OCI-LY3 (cell line): Measurements from ENCODE around the gene LMBR1.

Experiments
- EZH2phosphoT487 ChIP-seq: fragments of 200-600 bp; shearing (Covaris generic); IDR thresholded peaks from 2 replicates; pipeline ENCODE4 v1.6.1; 2018; ENCODE audit warnings: antibody characterized with exemption, mixed run types, low read depth
- TF ChIP-seq, protein P1 (sequence below): fragments of 200-600, 300-600 bp; sonication (generic); IDR thresholded peaks from 2 replicates; pipeline ENCODE4 v1.5.1; 2014; ENCODE audit warnings: antibody characterized with exemption, low read length, low read depth

DNA sequence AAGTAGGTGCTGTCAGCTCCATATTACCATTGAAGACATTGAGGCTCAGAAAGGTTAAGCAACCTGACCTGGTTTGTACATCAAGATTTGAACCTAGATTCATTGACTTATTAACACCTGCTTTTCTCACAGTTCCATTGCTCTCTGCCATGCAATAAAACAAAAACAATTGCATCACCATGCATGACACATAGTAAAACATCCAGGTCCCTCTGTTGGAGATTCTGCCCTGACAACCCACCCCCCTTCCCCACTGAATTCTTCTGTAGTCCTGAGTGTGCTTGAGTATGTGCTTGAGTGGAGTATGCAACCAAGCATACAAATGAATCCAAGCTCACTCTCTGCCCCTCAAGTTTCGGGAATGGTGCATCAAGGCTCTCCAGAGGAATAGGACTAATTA lies 6.0 kb upstream of the LMBR1 start:
- TF ChIP-seq, protein P1, sequence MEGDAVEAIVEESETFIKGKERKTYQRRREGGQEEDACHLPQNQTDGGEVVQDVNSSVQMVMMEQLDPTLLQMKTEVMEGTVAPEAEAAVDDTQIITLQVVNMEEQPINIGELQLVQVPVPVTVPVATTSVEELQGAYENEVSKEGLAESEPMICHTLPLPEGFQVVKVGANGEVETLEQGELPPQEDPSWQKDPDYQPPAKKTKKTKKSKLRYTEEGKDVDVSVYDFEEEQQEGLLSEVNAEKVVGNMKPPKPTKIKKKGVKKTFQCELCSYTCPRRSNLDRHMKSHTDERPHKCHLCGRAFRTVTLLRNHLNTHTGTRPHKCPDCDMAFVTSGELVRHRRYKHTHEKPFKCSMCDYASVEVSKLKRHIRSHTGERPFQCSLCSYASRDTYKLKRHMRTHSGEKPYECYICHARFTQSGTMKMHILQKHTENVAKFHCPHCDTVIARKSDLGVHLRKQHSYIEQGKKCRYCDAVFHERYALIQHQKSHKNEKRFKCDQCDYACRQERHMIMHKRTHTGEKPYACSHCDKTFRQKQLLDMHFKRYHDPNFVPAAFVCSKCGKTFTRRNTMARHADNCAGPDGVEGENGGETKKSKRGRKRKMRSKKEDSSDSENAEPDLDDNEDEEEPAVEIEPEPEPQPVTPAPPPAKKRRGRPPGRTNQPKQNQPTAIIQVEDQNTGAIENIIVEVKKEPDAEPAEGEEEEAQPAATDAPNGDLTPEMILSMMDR: no peak
- TF ChIP-seq EZH2phosphoT487: no peak
